NT2/D1 (cell line): ENCODE measurements around the gene FOXQ1.
"Not testable (repeated sequence)": the region's sequence is repeated elsewhere in the genome, so short reads cannot be mapped to it uniquely, and the experiment has no call there.

Source experiments
- DNase-seq: peaks from one replicate; pipeline ENCODE4 v3.0.0-alpha.2; 2011; ENCODE audit warnings: low read depth, low spot score
- H3K27me3 ChIP-seq: 2 replicates; pipeline ENCODE4 v1.6.0; 2011; ENCODE audit warnings: mild to moderate bottlenecking; ENCODE audit not compliant: insufficient read length, insufficient read depth
- H3K36me3 ChIP-seq: 2 replicates; pipeline ENCODE4 v1.6.1; 2011; ENCODE audit warnings: mild to moderate bottlenecking, low read length, mixed read lengths; ENCODE audit not compliant: insufficient read depth, insufficient read length
- H3K4me1 ChIP-seq: 2 replicates; pipeline ENCODE4 v1.5.1; 2011; ENCODE audit not compliant: insufficient read depth, insufficient read length
- H3K4me3 ChIP-seq: 2 replicates; pipeline ENCODE4 v1.5.1; 2011; ENCODE audit warnings: low read depth; ENCODE audit not compliant: insufficient read length
- H3K9ac ChIP-seq: 2 replicates; pipeline ENCODE4 v1.6.0; 2011; ENCODE audit warnings: low read depth; ENCODE audit not compliant: insufficient read length
- H3K9me3 ChIP-seq: 2 replicates; pipeline ENCODE4 v1.5.1; 2011; ENCODE audit warnings: mild to moderate bottlenecking, low read length; ENCODE audit not compliant: insufficient read depth
- SUZ12 ChIP-seq: IDR thresholded peaks from 2 replicates; pipeline ENCODE4 v1.6.1; 2011; ENCODE audit not compliant: insufficient read length, insufficient read depth; ENCODE audit errors: extremely low read depth
- YY1 ChIP-seq: IDR thresholded peaks from 2 replicates; pipeline ENCODE4 v1.6.1; 2011; ENCODE audit not compliant: insufficient read length, insufficient read depth
- ZNF274 ChIP-seq: IDR thresholded peaks from 2 replicates; pipeline ENCODE4 v1.6.1; 2011; ENCODE audit warnings: mild to moderate bottlenecking, low read depth, low read length

Gene FOXQ1

GRCh38 chr6:1316489-1316971, 4.6 kb downstream of the FOXQ1 start:
- Histone ChIP-seq H3K27me3 (peaks cover 45% of the 10 kb centered on the region), H3K4me3 (no peak overlapping the region), H3K9me3 (no peaks in the 10 kb centered on the region), H3K4me1 (no peaks in the 10 kb centered on the region), H3K9ac (no peak overlapping the region), H3K36me3 (no peaks in the 10 kb centered on the region)
- no peak for DNase-seq
- no peak for TF ChIP-seq SUZ12
- no peak for TF ChIP-seq YY1
- TF ChIP-seq ZNF274: no peak

- no peak for TF ChIP-seq YY1
- no peak for TF ChIP-seq SUZ12
- TF ChIP-seq ZNF274: no peak
- H3K4me1 ChIP-seq: no peaks in the 10 kb centered on the region
These were observed 5.5 kb downstream of the FOXQ1 start for GRCh38 chr6:1317302-1317815.

GRCh38 chr6:1318036-1318435, 6.1 kb downstream of the FOXQ1 start:
- no peak for DNase-seq
- no peaks in the 10 kb centered on the region for H3K4me1 ChIP-seq
- H3K36me3 ChIP-seq: no peaks in the 10 kb centered on the region
- H3K9ac ChIP-seq: no peak overlapping the region
- no peaks in the 10 kb centered on the region for H3K9me3 ChIP-seq
- H3K4me3 ChIP-seq: no peak overlapping the region
- peaks cover 30% of the 10 kb centered on the region for H3K27me3 ChIP-seq
- TF ChIP-seq ZNF274 (no peak), YY1 (no peak), SUZ12 (no peak)

More at GRCh38 chr6:1317302-1317815, 5.5 kb downstream of the FOXQ1 start:
- no peaks in the 10 kb centered on the region for H3K36me3 ChIP-seq
- no peak overlapping the region for H3K4me3 ChIP-seq
- H3K27me3 ChIP-seq: peaks cover 37% of the 10 kb centered on the region
- no peak for DNase-seq
- H3K9me3 ChIP-seq: no peaks in the 10 kb centered on the region
- H3K9ac ChIP-seq: no peak overlapping the region

- not testable (repeated sequence) for H3K4me3 ChIP-seq, H3K9me3 ChIP-seq, H3K9ac ChIP-seq, H3K36me3 ChIP-seq, DNase-seq, H3K4me1 ChIP-seq
- peaks cover 29% of the 10 kb centered on the region for H3K27me3 ChIP-seq
These were observed 6.7 kb downstream of the FOXQ1 start for GRCh38 chr6:1318584-1318983.

DNA sequence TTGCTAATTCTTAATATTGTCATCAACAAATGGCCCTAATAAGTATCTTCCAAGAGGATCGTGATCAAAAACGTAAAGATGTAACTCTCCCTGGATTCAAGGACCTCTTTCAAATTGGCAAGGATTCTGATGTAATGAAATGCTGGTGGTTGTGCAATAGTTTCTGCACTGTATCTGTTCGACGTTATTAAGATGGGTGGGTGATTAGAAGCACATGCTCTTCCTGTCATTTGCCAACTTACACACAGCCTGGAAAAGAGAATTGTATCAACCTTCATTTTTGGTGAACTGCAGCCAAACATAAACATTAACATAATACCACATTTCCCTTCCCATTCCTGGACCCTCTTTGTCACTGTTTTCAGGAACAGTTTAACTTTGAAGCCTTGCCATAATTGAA, 9.8 kb downstream of the FOXQ1 start:
- Histone ChIP-seq H3K27me3 (no peaks in the 10 kb centered on the region), H3K36me3 (no peaks in the 10 kb centered on the region), H3K4me1 (no peaks in the 10 kb centered on the region), H3K4me3 (no peak overlapping the region), H3K9me3 (no peaks in the 10 kb centered on the region), H3K9ac (no peak overlapping the region)
- DNase-seq: no peak
- TF ChIP-seq SUZ12 (no peak), YY1 (no peak), ZNF274 (no peak)

GRCh38 chr6:1322156-1322555, 10.3 kb downstream of the FOXQ1 start:
- Histone ChIP-seq H3K4me3 (no peak overlapping the region), H3K36me3 (no peaks in the 10 kb centered on the region), H3K27me3 (no peaks in the 10 kb centered on the region), H3K4me1 (no peaks in the 10 kb centered on the region), H3K9me3 (no peaks in the 10 kb centered on the region), H3K9ac (no peak overlapping the region)
- DNase-seq: no peak
- TF ChIP-seq ZNF274 (no peak), YY1 (no peak), SUZ12 (no peak)

GRCh38 chr6:1322696-1323219, 10.9 kb downstream of the FOXQ1 start:
- no peak overlapping the region for H3K9ac ChIP-seq
- TF ChIP-seq ZNF274 (no peak), SUZ12 (no peak), YY1 (no peak)
- no peaks in the 10 kb centered on the region for H3K9me3 ChIP-seq
- no peaks in the 10 kb centered on the region for H3K27me3 ChIP-seq
- H3K36me3 ChIP-seq: no peaks in the 10 kb centered on the region
- no peak overlapping the region for H3K4me3 ChIP-seq
- DNase-seq: no peak
- H3K4me1 ChIP-seq: no peaks in the 10 kb centered on the region

GRCh38 chr6:1324936-1325335, 13.0 kb downstream of the FOXQ1 start:
- H3K4me3 ChIP-seq: no peak overlapping the region
- H3K36me3 ChIP-seq: no peaks in the 10 kb centered on the region
- no peak overlapping the region for H3K9ac ChIP-seq
- TF ChIP-seq YY1 (no peak), ZNF274 (no peak), SUZ12 (no peak)
- no peaks in the 10 kb centered on the region for H3K27me3 ChIP-seq
- no peak for DNase-seq
- H3K9me3 ChIP-seq: no peaks in the 10 kb centered on the region; the same call in 1 of the 2 replicates
- no peaks in the 10 kb centered on the region for H3K4me1 ChIP-seq
